K562 (cell line): Measurements from ENCODE around the gene SMAD7. TPM values are rescaled to one million over a fixed set of nuclear protein-coding genes. Genes with fewer than 3 reads are reported as not detected.

Source experiments
- KDM4B ChIP-seq, 2 experiments: fragments of 450-650 bp in 1 of 2; sonication (generic) in 1 of 2; IDR thresholded peaks; 2 replicates each; pipeline ENCODE4 v1.6.1; 2016 to 2017; ENCODE audit warnings: borderline replicate concordance in 2 of 2, antibody characterized with exemption in 1 of 2, low read depth in 1 of 2, mild to moderate bottlenecking in 1 of 2
- KLF1 ChIP-seq: fragments of 450-650 bp; IDR thresholded peaks from 2 replicates; pipeline ENCODE4 v1.6.1; 2016; ENCODE audit warnings: missing genetic modification characterization, missing compliant biosample characterization
- MAZ ChIP-seq, 2 experiments: fragments of 450-650 bp in 1 of 2; sonication (generic) in 1 of 2; formaldehyde crosslinking; IDR thresholded peaks in 1 of 2; conservative IDR thresholded peaks in 1 of 2; 2 replicates each; pipeline versions ENCODE4 v1.4.0 to v1.5.0; 2020; ENCODE audit warnings: mild to moderate bottlenecking in 1 of 2, missing genetic modification reagents in 1 of 2
- MTA3 ChIP-seq: fragments of 450-650 bp; formaldehyde crosslinking; IDR thresholded peaks from 2 replicates; pipeline ENCODE4 v1.6.1; 2017; ENCODE audit warnings: mild to moderate bottlenecking, borderline replicate concordance
- MYC ChIP-seq, 2 experiments: fragments of 250-450 bp in 1 of 2; sonication (Bioruptor Pico) in 1 of 2; IDR thresholded peaks; 2 replicates each; pipeline versions ENCODE4 v1.5.1 to v1.6.1; 2012 to 2021; ENCODE audit warnings: low read depth in 2 of 2, borderline replicate concordance in 1 of 2, improper control_type of control experiment in 1 of 2, low read length in 1 of 2, mild to moderate bottlenecking in 1 of 2, moderate library complexity in 1 of 2
- POLR2B ChIP-seq: fragments of 450-650 bp; IDR thresholded peaks from 2 replicates; pipeline ENCODE4 v1.6.1; 2018; ENCODE audit warnings: low read depth; ENCODE audit not compliant: partially characterized antibody
- RAD21 ChIP-seq, 2 experiments: fragments of 250-450 bp in 1 of 2; fragments of 450-650 bp in 1 of 2; sonication (Bioruptor Pico) in 1 of 2; formaldehyde crosslinking in 1 of 2; IDR thresholded peaks in 1 of 2; conservative IDR thresholded peaks in 1 of 2; 2 replicates each; pipeline versions ENCODE4 v1.4.0 to v1.8.0; 2020 to 2022; ENCODE audit warnings: mild to moderate bottlenecking in 2 of 2, moderate library complexity in 1 of 2
- RBFOX2 ChIP-seq: fragments of 200-400 bp; formaldehyde crosslinking; IDR thresholded peaks from 2 replicates; pipeline ENCODE4 v1.6.1; 2017; ENCODE audit warnings: low read depth, mild to moderate bottlenecking, low read length, moderate library complexity
- TARDBP ChIP-seq: fragments of 450-650 bp; IDR thresholded peaks from 2 replicates; pipeline ENCODE4 v1.6.1; 2016
- ZNF384 ChIP-seq: IDR thresholded peaks from 2 replicates; pipeline ENCODE4 v1.6.1; 2012; ENCODE audit warnings: low read depth, low read length, improper control_type of control experiment
- ZNF444 ChIP-seq: fragments of 250-450 bp; sonication (Bioruptor Pico); IDR thresholded peaks from 2 replicates; pipeline ENCODE4 v1.4.0; 2020; ENCODE audit warnings: mild to moderate bottlenecking, moderate library complexity
- ZNF639 ChIP-seq, 2 experiments: fragments of 200-800 bp in 1 of 2; sonication (Bioruptor generic) in 1 of 2; sonication (generic) in 1 of 2; formaldehyde crosslinking in 1 of 2; IDR thresholded peaks in 1 of 2; conservative IDR thresholded peaks in 1 of 2; 2 replicates each; pipeline versions ENCODE4 v1.5.0 to v1.6.1; 2016 to 2020; ENCODE audit warnings: missing compliant biosample characterization in 1 of 2, missing genetic modification characterization in 1 of 2, missing genetic modification reagents in 1 of 2
- ZNF75A ChIP-seq: fragments of 450-650 bp; formaldehyde crosslinking; IDR thresholded peaks from 2 replicates; pipeline ENCODE4 v1.4.0; 2020; ENCODE audit warnings: mild to moderate bottlenecking
- polyA plus RNA-seq, 8 experiments: library from polyadenylated mRNA; depleted of rRNA in 4 of 8; stranded (reverse) in 5 of 8; unstranded in 3 of 8; fragments of >200 nt; fragmentation: Nextera tagmentation in 2 of 8; fragmentation: Illumina TruSeq in 1 of 8; extraction: Ambion mirVana in 2 of 8; extraction: Trizol in 1 of 8; gene quantifications; 2 replicates each; pipeline versions ENCODE4 v1.2.1 to v1.2.3, GENCODE V29; 2011 to 2014; ENCODE audit warnings: inconsistent platforms in 1 of 8, missing spikeins in 1 of 8
- total RNA-seq, 7 experiments: library from RNA; depleted of rRNA in 6 of 7; stranded (reverse); fragments of >200 nt in 6 of 7; fragmentation: Illumina TruSeq in 2 of 7; extraction: Trizol in 2 of 7; gene quantifications; 2 replicates each; pipeline versions ENCODE4 v1.2.1 to v1.2.3, GENCODE V29; 2011 to 2021; ENCODE audit warnings: low replicate concordance in 1 of 7
- TF ChIP-seq, protein P1 (sequence below): IDR thresholded peaks from 2 replicates; pipeline ENCODE4 v1.6.1; 2016; ENCODE audit warnings: missing genetic modification characterization, missing compliant biosample characterization
- TF ChIP-seq, protein P2 (sequence below): fragments of 200-800 bp; sonication (Bioruptor generic); IDR thresholded peaks from 2 replicates; pipeline ENCODE4 v1.6.1; 2017; ENCODE audit warnings: missing genetic modification characterization, missing compliant biosample characterization
- TF ChIP-seq, protein P3 (sequence below), 2 experiments: IDR thresholded peaks; 2 replicates each; pipeline ENCODE4 v1.6.1; 2011; ENCODE audit warnings: borderline replicate concordance in 1 of 2, control low read depth in 1 of 2, low read depth in 1 of 2, low read length in 1 of 2, mild to moderate bottlenecking in 1 of 2, mixed read lengths in 1 of 2, moderate library complexity in 1 of 2; ENCODE audit not compliant: insufficient read depth in 1 of 2, insufficient read length in 1 of 2, poor library complexity in 1 of 2, severe bottlenecking in 1 of 2; ENCODE audit errors: extremely low read depth in 1 of 2

SMAD7 gene
- total and polyA plus RNA-seq, 9 of the 15 experiments (the other 6 are each of a cell fraction or from before 2014, with no cell fraction given) = 0.13 to 3.0 (median 1.6) TPM

DNA sequence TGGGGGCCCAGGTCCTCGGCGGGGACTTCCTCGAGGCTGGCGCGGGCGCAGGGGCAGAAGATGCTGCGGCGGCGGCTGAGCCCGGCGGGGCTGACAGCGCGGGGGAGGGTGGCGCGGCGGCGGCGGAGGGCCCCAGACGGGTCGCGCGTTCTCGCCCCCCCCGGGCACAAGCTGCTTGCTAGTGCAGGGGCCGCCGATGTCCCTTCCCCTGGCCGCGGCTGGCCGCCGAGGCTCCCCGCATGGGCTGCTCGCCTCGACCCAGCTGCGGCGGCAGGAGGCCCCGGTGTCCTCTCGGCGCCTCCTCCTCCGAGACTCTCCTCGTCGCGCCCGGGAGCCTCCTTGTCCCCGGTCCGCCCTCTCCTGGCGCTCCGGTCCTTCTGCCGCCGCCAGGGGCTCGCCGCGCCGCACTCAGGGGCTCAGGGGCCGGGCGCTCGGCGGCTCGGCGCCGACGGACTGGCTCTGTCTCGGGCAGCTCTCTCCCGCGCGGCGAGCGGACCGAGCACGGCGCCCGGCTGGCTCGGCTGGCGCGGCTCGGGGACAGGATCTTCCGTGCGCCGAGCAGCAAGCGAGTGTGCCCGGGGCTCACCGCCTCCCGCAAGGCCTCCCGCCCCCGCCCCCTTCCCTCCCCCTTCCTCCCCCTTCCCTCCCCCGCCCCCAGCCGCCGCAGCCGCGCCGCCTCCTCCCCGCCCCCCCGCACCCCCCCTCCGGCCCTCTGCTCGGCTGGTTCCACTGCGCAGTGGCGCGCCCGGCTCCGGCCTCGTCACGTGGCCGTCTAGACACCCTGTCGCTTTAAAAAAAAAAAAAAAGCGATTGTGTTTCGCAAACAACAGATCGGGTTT lies 902 bp upstream of the SMAD7 start (continued):
- TF ChIP-seq ZNF639 (CRISPR knock-in tag; conservative IDR thresholded peaks at IDR 0.05 in 1 of 2, IDR thresholded peaks at IDR 0.05 in 1 of 2) (peak in 1 of 2 experiments; percentile 46; a peak in 2 of 4 replicates), MTA3 (peak; percentile 73; the same call in 1 of the 2 replicates), MYC (IDR thresholded peaks at IDR 0.05; ENCODE audit: low read depth, low read length) (0 out of 2 replicates have a peak, but pooled peaks have one; percentile 24), MYC (CRISPR knock-in tag; IDR thresholded peaks at IDR 0.05; ENCODE audit: borderline replicate concordance, low read depth) (no peak), POLR2B (no peak), KLF1 (no peak), ZNF444 (CRISPR knock-in tag) (0 out of 2 replicates have a peak, but pooled peaks have one; percentile 57), KDM4B (IDR thresholded peaks at IDR 0.05; ENCODE audit: borderline replicate concordance in 2 of 2, low read depth in 1 of 2) (no peak), MAZ (CRISPR knock-in tag; conservative IDR thresholded peaks at IDR 0.05 in 1 of 2, IDR thresholded peaks at IDR 0.05 in 1 of 2) (peak in 1 of 2 experiments; percentile 88; a peak in 3 of 4 replicates), ZNF384 (peak; percentile 96), RAD21 (CRISPR knock-in tag; conservative IDR thresholded peaks at IDR 0.05 in 1 of 2, IDR thresholded peaks at IDR 0.05 in 1 of 2) (peak in 1 of 2 experiments; percentile 30; a peak in 2 of 4 replicates), ZNF75A (CRISPR knock-in tag) (no peak), RBFOX2 (peak; percentile 71), TARDBP (no peak)
- TF ChIP-seq, protein P1, sequence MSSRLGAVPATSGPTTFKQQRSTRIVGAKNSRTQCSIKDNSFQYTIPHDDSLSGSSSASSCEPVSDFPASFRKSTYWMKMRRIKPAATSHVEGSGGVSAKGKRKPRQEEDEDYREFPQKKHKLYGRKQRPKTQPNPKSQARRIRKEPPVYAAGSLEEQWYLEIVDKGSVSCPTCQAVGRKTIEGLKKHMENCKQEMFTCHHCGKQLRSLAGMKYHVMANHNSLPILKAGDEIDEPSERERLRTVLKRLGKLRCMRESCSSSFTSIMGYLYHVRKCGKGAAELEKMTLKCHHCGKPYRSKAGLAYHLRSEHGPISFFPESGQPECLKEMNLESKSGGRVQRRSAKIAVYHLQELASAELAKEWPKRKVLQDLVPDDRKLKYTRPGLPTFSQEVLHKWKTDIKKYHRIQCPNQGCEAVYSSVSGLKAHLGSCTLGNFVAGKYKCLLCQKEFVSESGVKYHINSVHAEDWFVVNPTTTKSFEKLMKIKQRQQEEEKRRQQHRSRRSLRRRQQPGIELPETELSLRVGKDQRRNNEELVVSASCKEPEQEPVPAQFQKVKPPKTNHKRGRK (tag) = no peak
- TF ChIP-seq, protein P2, sequence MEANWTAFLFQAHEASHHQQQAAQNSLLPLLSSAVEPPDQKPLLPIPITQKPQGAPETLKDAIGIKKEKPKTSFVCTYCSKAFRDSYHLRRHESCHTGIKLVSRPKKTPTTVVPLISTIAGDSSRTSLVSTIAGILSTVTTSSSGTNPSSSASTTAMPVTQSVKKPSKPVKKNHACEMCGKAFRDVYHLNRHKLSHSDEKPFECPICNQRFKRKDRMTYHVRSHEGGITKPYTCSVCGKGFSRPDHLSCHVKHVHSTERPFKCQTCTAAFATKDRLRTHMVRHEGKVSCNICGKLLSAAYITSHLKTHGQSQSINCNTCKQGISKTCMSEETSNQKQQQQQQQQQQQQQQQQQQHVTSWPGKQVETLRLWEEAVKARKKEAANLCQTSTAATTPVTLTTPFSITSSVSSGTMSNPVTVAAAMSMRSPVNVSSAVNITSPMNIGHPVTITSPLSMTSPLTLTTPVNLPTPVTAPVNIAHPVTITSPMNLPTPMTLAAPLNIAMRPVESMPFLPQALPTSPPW (CRISPR knock-in tag) = peak; percentile 98
- TF ChIP-seq, protein P3, sequence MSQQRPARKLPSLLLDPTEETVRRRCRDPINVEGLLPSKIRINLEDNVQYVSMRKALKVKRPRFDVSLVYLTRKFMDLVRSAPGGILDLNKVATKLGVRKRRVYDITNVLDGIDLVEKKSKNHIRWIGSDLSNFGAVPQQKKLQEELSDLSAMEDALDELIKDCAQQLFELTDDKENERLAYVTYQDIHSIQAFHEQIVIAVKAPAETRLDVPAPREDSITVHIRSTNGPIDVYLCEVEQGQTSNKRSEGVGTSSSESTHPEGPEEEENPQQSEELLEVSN (IDR thresholded peaks at IDR 0.05; ENCODE audit: borderline replicate concordance in 1 of 2, extremely low read depth in 1 of 2, insufficient read depth in 1 of 2, insufficient read length in 1 of 2, low read depth in 1 of 2, low read length in 1 of 2, poor library complexity in 1 of 2, severe bottlenecking in 1 of 2) = peak in 1 of 2 experiments; percentile 49
